GM21737 (cell line): ENCODE results near the gene PTPRM.

Experiments
- ATAC-seq: cut with Tn5 transposase; IDR thresholded peaks from one replicate; pipeline ENCODE4 v1.9.1; 2021; ENCODE audit warnings: mild to moderate bottlenecking, moderate library complexity; ENCODE audit not compliant: unreplicated experiment

The PTPRM gene

DNA sequence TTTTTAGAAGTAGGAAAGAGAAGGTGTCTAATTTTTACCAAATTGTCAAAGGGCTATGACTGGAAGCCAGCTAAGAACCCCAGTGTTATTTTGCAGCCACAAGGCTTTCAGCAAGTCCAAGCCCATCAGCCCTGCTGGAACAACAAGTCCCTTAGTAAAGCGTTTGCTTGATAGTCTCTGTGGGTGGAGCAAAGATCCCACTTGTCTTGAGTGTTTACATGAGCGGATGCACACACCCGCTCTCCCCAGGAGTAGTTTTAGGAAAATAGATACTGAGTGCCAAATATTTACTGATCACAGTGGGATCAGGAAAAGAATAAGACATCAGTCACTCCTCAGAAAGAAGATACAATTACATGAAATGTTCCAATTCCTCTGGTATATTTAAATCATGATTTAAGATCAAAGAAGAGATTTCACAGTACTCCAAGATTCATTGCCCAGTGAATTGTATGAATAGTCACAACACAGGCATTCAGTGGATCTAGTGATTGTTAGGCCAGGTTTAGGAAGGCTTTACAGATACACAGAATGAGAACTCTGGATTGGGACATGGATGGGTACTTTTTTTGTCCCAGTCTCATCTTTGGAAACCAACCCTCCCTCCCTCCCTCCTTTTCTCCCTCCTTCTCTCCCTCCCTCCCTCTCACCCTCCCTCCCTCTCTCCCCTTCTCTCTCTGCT is 514.9 kb downstream of the PTPRM start:
- ATAC-seq, result no peak

DNA sequence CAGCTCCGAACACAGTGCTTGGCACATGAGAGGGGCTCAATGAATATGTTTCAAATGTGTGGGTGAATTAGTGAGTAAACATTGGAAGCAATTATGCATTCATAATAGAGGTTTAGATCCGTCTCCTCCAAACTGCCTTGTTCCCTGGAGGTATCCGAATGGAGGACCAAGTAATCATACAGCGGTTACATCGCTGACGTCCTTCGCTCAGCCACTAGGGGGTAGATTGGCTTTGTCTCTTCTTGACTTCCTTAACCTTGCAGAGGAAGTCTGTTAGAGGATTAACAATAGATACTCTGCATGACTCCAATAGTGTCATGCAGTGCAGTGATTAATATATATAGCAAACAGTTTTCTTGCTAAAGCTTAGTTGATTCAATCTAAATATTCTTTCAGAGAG is 517.0 kb downstream of the PTPRM start:
- no peak for ATAC-seq

- no peak for ATAC-seq
These were observed 521.5 kb downstream of the PTPRM start for GRCh38 chr18:8088626-8089025.

- no peak for ATAC-seq
These were observed 523.9 kb downstream of the PTPRM start for GRCh38 chr18:8091035-8091434.

- ATAC-seq, result no peak
These were observed 528.9 kb downstream of the PTPRM start for GRCh38 chr18:8095947-8096570.

DNA sequence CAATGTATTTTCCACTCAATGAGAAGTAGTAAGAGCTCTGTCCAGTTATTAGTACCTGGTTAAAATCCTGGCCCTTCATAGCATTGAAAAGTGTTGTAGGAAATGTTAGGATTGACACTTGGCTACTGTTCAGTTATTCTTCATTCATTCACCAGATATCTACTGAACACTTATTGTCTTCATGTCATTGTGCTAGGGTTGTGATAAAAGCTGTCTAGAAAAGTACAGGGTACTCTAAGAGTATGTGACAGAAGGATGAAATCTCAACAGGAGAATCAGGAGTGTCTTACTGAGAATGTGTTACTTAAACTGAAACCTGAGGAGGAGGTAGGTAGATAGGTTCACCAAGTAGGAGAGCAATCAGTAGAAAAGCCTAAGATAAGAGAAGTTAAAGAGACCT is 530.3 kb downstream of the PTPRM start:
- ATAC-seq, result no peak

DNA sequence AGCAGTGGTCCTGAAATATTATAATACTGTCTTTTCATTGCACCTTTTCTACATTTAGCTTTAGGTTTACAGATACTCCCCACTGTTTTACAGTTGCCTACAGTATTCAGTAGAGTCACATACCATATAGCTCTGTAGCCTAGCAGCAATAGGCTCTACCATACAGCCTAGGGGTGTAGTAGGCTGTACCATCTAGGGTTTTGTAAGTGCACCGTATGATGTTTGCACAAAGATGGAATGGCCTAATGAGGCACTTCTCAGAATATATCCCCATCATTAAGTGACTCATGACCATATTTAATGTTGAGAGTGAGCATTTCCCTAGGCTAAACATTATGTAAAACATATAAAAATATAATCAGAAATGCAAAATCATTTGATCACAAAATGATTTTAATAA is 530.8 kb downstream of the PTPRM start:
- ATAC-seq, result no peak

GRCh38 chr18:8106603-8107002 is 539.5 kb downstream of the PTPRM start:
- no peak for ATAC-seq

- ATAC-seq, result no peak
These were observed 540.3 kb downstream of the PTPRM start for GRCh38 chr18:8107426-8107825.

DNA sequence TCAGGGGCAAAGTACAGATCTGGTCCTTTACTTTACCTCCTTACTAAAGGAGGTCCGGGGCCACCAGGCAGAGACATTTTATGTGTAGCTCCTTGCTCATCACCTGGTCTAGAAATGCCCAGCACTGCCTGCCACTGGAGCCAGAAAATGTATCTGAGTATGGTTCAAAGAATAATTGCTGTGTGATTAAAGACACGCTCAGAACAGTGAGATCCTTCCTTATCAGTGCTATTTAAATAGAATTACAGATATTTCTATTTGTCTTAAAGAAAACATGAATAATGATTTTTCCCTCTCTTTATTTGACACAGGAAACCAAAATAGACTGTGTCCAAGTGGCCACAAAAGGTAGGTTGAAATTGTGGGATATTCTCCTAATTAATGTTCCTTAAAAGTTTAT is 547.4 kb downstream of the PTPRM start:
- no peak for ATAC-seq

GRCh38 chr18:8116341-8117005 is 549.4 kb downstream of the PTPRM start:
- ATAC-seq, result no peak

DNA sequence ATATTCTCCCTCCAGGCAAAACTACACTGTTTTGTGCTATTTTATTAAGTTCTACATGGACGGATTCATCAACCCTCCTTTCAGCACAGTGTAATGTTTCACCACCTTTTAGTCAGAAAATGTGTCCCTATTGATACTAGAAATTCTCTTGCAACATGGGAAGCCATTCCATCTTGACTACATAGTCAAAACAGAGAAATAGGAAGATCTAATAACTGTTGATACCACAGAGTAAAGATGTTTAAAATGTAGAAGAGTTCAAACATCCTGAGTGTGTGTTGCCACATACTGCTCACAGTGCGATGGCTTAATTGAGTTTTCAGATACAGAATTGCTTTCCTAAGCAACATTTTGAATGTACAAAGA is 549.9 kb downstream of the PTPRM start:
- no peak for ATAC-seq

DNA sequence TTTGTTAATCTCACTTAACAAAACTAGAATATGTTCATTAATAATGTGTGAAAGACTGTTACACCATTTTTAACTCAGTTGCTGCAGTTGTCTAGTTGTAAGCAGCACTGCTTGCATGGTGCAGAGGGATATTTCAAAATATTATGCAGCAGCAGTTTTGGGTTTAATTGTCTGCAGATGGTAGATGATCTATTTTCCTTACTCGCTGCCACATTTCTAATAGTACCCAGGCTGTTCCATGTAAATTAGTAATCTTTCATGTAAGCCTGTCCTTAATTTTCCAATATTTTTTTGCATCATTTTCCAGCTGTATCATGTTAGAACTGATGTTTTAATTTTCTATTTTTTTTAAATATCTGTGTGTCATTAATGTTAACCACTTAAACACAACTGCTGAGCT is 554.0 kb downstream of the PTPRM start:
- ATAC-seq, result no peak

DNA sequence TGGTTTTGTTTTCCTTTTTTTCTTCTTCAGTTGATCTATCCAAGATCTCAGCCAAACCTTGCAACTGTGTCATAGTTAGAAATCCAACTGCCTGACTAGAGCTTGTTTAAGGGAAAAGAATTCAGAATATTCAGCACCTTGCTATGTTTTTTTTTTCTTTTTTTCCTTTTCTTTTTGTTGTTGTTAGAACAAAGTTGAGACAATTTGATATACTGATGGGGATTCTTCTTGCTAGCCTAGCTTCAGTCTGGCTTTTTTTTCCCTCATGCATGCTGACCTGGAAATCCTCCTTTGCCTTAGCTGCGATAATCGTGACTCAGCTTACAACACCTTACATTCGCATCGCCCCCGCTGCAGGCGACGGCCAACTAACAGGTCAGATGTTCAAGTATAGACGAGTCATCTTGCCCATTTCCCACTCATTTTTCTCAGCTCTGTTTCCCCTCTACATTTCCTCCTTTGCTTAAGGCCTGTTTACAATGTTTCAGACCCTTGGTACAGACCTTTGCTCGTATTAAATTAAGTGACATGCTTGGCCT is 554.9 kb downstream of the PTPRM start:
- no peak for ATAC-seq

- ATAC-seq, result no peak
These were observed 557.4 kb downstream of the PTPRM start for GRCh38 chr18:8124232-8125146.

GRCh38 chr18:8130096-8130495 is 563.0 kb downstream of the PTPRM start:
- no peak for ATAC-seq

DNA sequence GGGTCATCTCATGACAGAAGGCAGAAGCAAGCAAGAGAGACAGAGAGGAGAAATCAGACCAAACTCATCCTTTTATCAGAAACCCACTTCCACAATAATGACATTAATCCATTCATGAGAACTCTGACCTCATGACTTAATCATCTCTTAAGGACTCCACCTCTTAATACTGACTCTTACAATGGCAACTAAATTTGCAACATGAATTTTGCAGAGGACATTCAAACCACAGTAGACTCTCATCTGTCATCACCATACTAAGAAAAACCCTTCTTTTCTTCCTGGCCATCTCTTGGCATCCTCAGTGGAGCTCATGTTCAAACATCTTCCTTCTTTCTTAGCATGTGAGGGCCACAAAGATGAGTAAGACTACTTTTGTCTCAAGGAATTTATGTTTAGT is 565.9 kb downstream of the PTPRM start:
- ATAC-seq, result no peak

DNA sequence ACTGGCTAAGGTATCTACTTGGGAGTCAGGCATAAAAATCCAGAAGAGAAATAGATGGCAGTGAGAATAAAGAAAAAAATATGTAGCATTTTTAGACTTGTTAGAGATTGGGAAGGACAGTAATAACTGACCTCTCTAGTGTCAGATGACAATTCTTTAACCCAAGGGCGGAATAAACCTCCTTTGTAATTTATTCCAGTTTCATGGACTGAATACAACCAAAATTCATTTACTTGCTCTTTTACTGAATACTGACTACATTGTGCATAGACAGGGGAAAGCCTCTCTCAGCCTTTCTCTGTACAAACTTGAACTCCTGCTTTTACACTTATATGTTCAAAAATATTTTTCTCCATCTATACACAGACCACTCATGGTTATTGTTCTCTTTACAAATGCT is 566.8 kb downstream of the PTPRM start:
- ATAC-seq, result no peak

GRCh38 chr18:8139127-8139527 is 572.0 kb downstream of the PTPRM start:
- no peak for ATAC-seq

- ATAC-seq, result no peak
These were observed 572.8 kb downstream of the PTPRM start for GRCh38 chr18:8139891-8140406.
